ENCODE results near the gene TRAM2. TPM values are rescaled to one million over a fixed set of nuclear protein-coding genes. Genes with fewer than 3 reads are reported as not detected.
A peak's percentile ranks its signal among the peaks of the same experiment; 100 is the strongest.

TRAM2 gene
- total and polyA plus RNA-seq, 2 of the 13 experiments (the other 11 are each of a cell fraction or from before 2014, with no cell fraction given), result 49.1 to 72.5 TPM

DNA sequence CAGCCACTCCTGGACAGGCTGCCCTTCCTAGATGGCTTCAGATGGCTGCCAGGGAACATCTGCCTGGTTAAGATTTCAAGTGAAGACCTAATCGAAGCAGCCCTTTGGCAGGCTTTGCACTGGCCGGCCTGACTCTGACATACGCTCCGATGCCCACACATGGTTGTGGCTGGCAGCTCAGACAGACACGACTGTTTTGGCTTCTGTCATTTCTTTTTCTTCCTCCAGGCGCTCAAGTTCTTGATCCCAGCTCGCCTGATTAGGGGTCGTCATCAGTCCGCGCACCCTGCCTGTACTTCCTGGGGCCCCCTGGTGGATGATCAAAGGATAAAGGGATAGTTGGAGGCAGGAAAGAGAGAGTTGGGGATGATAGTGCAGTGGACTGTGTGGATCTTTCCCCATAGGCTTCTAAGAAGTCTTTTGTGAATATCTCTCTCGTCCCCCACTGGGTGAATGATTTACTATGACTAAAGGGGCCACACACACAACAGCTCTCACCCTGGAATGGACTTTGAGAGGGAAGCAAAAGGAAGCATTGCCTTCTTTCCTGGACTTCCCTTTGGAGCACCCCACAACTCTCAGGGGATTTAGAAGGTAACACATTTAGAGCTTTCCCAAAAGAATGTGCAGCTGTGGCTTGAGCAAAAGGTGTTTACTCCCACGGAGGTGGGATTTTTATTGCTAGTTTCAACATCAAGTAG lies 21.4 kb upstream of the TRAM2 start (continued):
- no peak; the same call in 1 of the 2 replicates for TF ChIP-seq CHD2 (IDR thresholded peaks at IDR 0.05; ENCODE audit: low read depth, low read length)
- TF ChIP-seq, protein P1, sequence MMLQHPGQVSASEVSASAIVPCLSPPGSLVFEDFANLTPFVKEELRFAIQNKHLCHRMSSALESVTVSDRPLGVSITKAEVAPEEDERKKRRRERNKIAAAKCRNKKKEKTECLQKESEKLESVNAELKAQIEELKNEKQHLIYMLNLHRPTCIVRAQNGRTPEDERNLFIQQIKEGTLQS (CRISPR knock-in tag; IDR thresholded peaks at IDR 0.05), result no peak; the same call in 1 of the 2 replicates
- TF ChIP-seq NFE2L1 (CRISPR knock-in tag; IDR thresholded peaks at IDR 0.05; ENCODE audit: borderline replicate concordance), result no peak
- TF ChIP-seq ZNF883 (CRISPR knock-in tag; IDR thresholded peaks at IDR 0.05; ENCODE audit: not compliant biosample characterization), result peak; percentile 47
- TF ChIP-seq ZNF432 (CRISPR knock-in tag; IDR thresholded peaks at IDR 0.05; ENCODE audit: borderline replicate concordance), result no peak; the same call in 1 of the 2 replicates
- TF ChIP-seq ZNF260 (CRISPR knock-in tag; IDR thresholded peaks at IDR 0.05; ENCODE audit: borderline replicate concordance, low read depth), result no peak
- TF ChIP-seq, protein P2, sequence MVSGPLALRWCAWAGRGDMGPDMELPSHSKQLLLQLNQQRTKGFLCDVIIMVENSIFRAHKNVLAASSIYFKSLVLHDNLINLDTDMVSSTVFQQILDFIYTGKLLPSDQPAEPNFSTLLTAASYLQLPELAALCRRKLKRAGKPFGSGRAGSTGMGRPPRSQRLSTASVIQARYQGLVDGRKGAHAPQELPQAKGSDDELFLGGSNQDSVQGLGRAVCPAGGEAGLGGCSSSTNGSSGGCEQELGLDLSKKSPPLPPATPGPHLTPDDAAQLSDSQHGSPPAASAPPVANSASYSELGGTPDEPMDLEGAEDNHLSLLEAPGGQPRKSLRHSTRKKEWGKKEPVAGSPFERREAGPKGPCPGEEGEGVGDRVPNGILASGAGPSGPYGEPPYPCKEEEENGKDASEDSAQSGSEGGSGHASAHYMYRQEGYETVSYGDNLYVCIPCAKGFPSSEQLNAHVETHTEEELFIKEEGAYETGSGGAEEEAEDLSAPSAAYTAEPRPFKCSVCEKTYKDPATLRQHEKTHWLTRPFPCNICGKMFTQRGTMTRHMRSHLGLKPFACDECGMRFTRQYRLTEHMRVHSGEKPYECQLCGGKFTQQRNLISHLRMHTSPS (CRISPR knock-in tag; IDR thresholded peaks at IDR 0.05; ENCODE audit: low read depth), result 0 out of 2 replicates have a peak, but pooled peaks have one; percentile 61
- peak; percentile 95; the same call in 1 of the 2 replicates for TF ChIP-seq ZFP90 (CRISPR knock-in tag; IDR thresholded peaks at IDR 0.05; ENCODE audit: borderline replicate concordance)
- TF ChIP-seq ZNF329 (CRISPR knock-in tag; IDR thresholded peaks at IDR 0.05; ENCODE audit: low read depth), result no peak; the same call in 1 of the 2 replicates
- TF ChIP-seq, protein P3, sequence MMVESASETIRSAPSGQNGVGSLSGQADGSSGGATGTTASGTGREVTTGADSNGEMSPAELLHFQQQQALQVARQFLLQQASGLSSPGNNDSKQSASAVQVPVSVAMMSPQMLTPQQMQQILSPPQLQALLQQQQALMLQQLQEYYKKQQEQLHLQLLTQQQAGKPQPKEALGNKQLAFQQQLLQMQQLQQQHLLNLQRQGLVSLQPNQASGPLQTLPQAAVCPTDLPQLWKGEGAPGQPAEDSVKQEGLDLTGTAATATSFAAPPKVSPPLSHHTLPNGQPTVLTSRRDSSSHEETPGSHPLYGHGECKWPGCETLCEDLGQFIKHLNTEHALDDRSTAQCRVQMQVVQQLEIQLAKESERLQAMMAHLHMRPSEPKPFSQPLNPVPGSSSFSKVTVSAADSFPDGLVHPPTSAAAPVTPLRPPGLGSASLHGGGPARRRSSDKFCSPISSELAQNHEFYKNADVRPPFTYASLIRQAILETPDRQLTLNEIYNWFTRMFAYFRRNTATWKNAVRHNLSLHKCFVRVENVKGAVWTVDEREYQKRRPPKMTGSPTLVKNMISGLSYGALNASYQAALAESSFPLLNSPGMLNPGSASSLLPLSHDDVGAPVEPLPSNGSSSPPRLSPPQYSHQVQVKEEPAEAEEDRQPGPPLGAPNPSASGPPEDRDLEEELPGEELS (CRISPR knock-in tag; IDR thresholded peaks at IDR 0.05), result peak; percentile 88
- peak; percentile 98 for TF ChIP-seq REPIN1 (CRISPR knock-in tag; IDR thresholded peaks at IDR 0.05; ENCODE audit: borderline replicate concordance, low read depth)
- TF ChIP-seq RBM22 (optimal IDR thresholded peaks at IDR 0.05; ENCODE audit: low read length), result no peak
- peak; percentile 78 for TF ChIP-seq ELF1 (CRISPR knock-in tag; IDR thresholded peaks at IDR 0.05)
- no peak for TF ChIP-seq ZNF83 (CRISPR knock-in tag; IDR thresholded peaks at IDR 0.05; ENCODE audit: borderline replicate concordance)
- no peak for TF ChIP-seq NPAS2 (CRISPR knock-in tag; IDR thresholded peaks at IDR 0.05; ENCODE audit: borderline replicate concordance)
- TF ChIP-seq ZNF678 (CRISPR knock-in tag; IDR thresholded peaks at IDR 0.05), result no peak
- TF ChIP-seq FOXA3 (CRISPR knock-in tag; IDR thresholded peaks at IDR 0.05), result peak; percentile 81
- TF ChIP-seq ZNF30 (CRISPR knock-in tag; IDR thresholded peaks at IDR 0.05), result no peak
- peak; percentile 76 for TF ChIP-seq ZNF343 (CRISPR knock-in tag; IDR thresholded peaks at IDR 0.05)
- TF ChIP-seq ERF (CRISPR knock-in tag; IDR thresholded peaks at IDR 0.05), result peak; percentile 79; the same call in 1 of the 2 replicates
- TF ChIP-seq, protein P4, sequence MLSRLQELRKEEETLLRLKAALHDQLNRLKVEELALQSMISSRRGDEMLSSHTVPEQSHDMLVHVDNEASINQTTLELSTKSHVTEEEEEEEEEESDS (CRISPR knock-in tag; IDR thresholded peaks at IDR 0.05; ENCODE audit: borderline replicate concordance), result no peak
- TF ChIP-seq ZBTB20 (CRISPR knock-in tag; IDR thresholded peaks at IDR 0.05; ENCODE audit: borderline replicate concordance, low read depth), result no peak
- TF ChIP-seq ZNF337 (CRISPR knock-in tag; IDR thresholded peaks at IDR 0.05; ENCODE audit: borderline replicate concordance, low read depth), result no peak; the same call in 1 of the 2 replicates

Data from HepG2 (cell line).